A549 (cell line): Measurements from ENCODE around the gene MRPL9. TPM values are rescaled to one million over a fixed set of nuclear protein-coding genes. Genes with fewer than 3 reads are reported as not detected.

Source experiments
- ATAC-seq, 2 experiments: fragments of 200-7000 bp in 1 of 2; fragments of >200 bp in 1 of 2; cut with Nextera tagmentation in 1 of 2; cut with Tn5 transposase in 1 of 2; 3 replicates each; pipeline versions ENCODE4 v1.8.0 to v1.9.1; 2018 to 2020; ENCODE audit warnings: mild to moderate bottlenecking in 1 of 2, moderate library complexity in 1 of 2
- CTCF ChIA-PET: fragments of 300-600 bp; sonication (Branson Sonifier 250); formaldehyde crosslinking; extraction: SDS; loops from one replicate; lab custom pipeline; 2021; ENCODE audit warnings: antibody characterized with exemption, inconsistent platforms; lab: Yijun Ruan, JAX
- POLR2A ChIA-PET: fragments of 350-600 bp; formaldehyde crosslinking; extraction: SDS; loops from one replicate; lab custom pipeline; 2021; ENCODE audit warnings: antibody characterized with exemption, inconsistent platforms; lab: Yijun Ruan, JAX
- DNase-seq, 2 experiments: peaks; one replicate each; pipeline versions ENCODE4 v3.0.0 to v3.0.0-alpha.2; 2011 to 2016; ENCODE audit warnings: low read depth in 1 of 2, low spot score in 1 of 2
- FAIRE-seq: peaks from 2 replicates; lab custom pipeline; 2011; peaks lifted over from hg19 to GRCh38; lab: Jason Lieb, UNC
- H3K27ac ChIP-seq, 2 experiments: fragments of >200 bp; sonication (Bioruptor Twin); formaldehyde crosslinking; 3 replicates each; pipeline ENCODE4 v1.5.1; 2016 to 2017
- H3K4me1 ChIP-seq: fragments of >200 bp; sonication (Bioruptor Twin); formaldehyde crosslinking; 3 replicates; pipeline ENCODE4 v1.6.1; 2016
- H3K4me2 ChIP-seq: fragments of >200 bp; sonication (Bioruptor Twin); formaldehyde crosslinking; 3 replicates; pipeline ENCODE4 v1.6.1; 2016
- H3K4me3 ChIP-seq: fragments of >200 bp; sonication (Bioruptor Twin); formaldehyde crosslinking; 3 replicates; pipeline ENCODE4 v1.5.1; 2016
- H3K9me3 ChIP-seq: fragments of >200 bp; sonication (Bioruptor Twin); formaldehyde crosslinking; 3 replicates; pipeline ENCODE4 v1.6.1; 2016
- BCL3 ChIP-seq: fragments of >200 bp; sonication (Bioruptor Twin); formaldehyde crosslinking; IDR thresholded peaks from 3 replicates; pipeline ENCODE4 v1.6.1; 2016
- BHLHE40 ChIP-seq: IDR thresholded peaks from 2 replicates; pipeline ENCODE4 v1.6.1; 2012; ENCODE audit warnings: low read depth, low read length, inconsistent platforms
- CBX2 ChIP-seq: fragments of 200-600 bp; sonication (generic); IDR thresholded peaks from 2 replicates; pipeline ENCODE4 v1.6.1; 2016; ENCODE audit warnings: low read depth, mild to moderate bottlenecking, borderline replicate concordance
- CBX8 ChIP-seq: fragments of 200-600 bp; sonication (generic); IDR thresholded peaks from 2 replicates; pipeline ENCODE4 v1.6.1; 2016
- CEBPB ChIP-seq, 2 experiments: fragments of >200 bp in 1 of 2; sonication (Bioruptor Twin) in 1 of 2; formaldehyde crosslinking in 1 of 2; IDR thresholded peaks; 2 replicates each; pipeline ENCODE4 v1.6.1; 2012 to 2016
- CTCF ChIP-seq: fragments of >200 bp; sonication (Bioruptor Twin); formaldehyde crosslinking; IDR thresholded peaks from 3 replicates; pipeline ENCODE4 v1.5.1; 2016
- EHF ChIP-seq: fragments of 250-450 bp; sonication (Bioruptor Pico); IDR thresholded peaks from 2 replicates; pipeline ENCODE4 v1.5.0; 2020; ENCODE audit warnings: mild to moderate bottlenecking
- EHMT2 ChIP-seq: fragments of 200-600 bp; sonication (generic); IDR thresholded peaks from 2 replicates; pipeline ENCODE4 v1.6.1; 2016; ENCODE audit warnings: antibody characterized with exemption, low read depth, mild to moderate bottlenecking, moderate library complexity
- ELK1 ChIP-seq: fragments of 150-350 bp; IDR thresholded peaks from 2 replicates; pipeline ENCODE4 v1.6.1; 2014; ENCODE audit warnings: low read depth, mild to moderate bottlenecking, low read length
- ESRRA ChIP-seq: fragments of 150-350 bp; IDR thresholded peaks from 2 replicates; pipeline ENCODE4 v1.6.1; 2014; ENCODE audit warnings: mild to moderate bottlenecking, low read length, borderline replicate concordance
- FOSB ChIP-seq: fragments of 250-450 bp; sonication (Bioruptor Pico); IDR thresholded peaks from 2 replicates; pipeline ENCODE4 v1.5.0; 2020; ENCODE audit warnings: mild to moderate bottlenecking, moderate library complexity
- FOSL2 ChIP-seq, 2 experiments: fragments of 450-650 bp in 1 of 2; fragments of >200 bp in 1 of 2; sonication (Bioruptor Twin) in 1 of 2; formaldehyde crosslinking; IDR thresholded peaks; 2 replicates each; pipeline versions ENCODE4 v1.5.0 to v1.6.1; 2016 to 2020; ENCODE audit warnings: mild to moderate bottlenecking in 1 of 2, moderate library complexity in 1 of 2
- GATA3 ChIP-seq: IDR thresholded peaks from 2 replicates; pipeline ENCODE4 v1.6.1; 2012; ENCODE audit warnings: borderline replicate concordance
- HDAC2 ChIP-seq: fragments of 200-600 bp; sonication (generic); IDR thresholded peaks from 2 replicates; pipeline ENCODE4 v1.6.1; 2016
- HES2 ChIP-seq: fragments of >200 bp; sonication (Bioruptor Twin); formaldehyde crosslinking; IDR thresholded peaks from 2 replicates; pipeline ENCODE4 v1.6.1; 2016
- HOXA7 ChIP-seq: fragments of 250-450 bp; sonication (Bioruptor Pico); IDR thresholded peaks from 2 replicates; pipeline ENCODE4 v1.5.0; 2020; ENCODE audit warnings: mild to moderate bottlenecking, moderate library complexity
- HOXB13 ChIP-seq: fragments of 250-450 bp; sonication (Bioruptor Pico); IDR thresholded peaks from 2 replicates; pipeline ENCODE4 v1.5.0; 2020; ENCODE audit warnings: low read depth, mild to moderate bottlenecking, moderate library complexity
- HOXB5 ChIP-seq: fragments of 250-450 bp; sonication (Bioruptor Pico); IDR thresholded peaks from 2 replicates; pipeline ENCODE4 v1.5.0; 2020; ENCODE audit warnings: mild to moderate bottlenecking, moderate library complexity
- JUN ChIP-seq, 2 experiments: fragments of >200 bp; sonication (Bioruptor Twin); formaldehyde crosslinking; IDR thresholded peaks; 2 replicates in 1 of 2; 3 replicates in 1 of 2; pipeline ENCODE4 v1.6.1; 2016 to 2017
- JUNB ChIP-seq: fragments of >200 bp; sonication (Bioruptor Twin); formaldehyde crosslinking; IDR thresholded peaks from 2 replicates; pipeline ENCODE4 v1.6.1; 2016
- KDM1A ChIP-seq: fragments of 200-600 bp; sonication (generic); IDR thresholded peaks from 2 replicates; pipeline ENCODE4 v1.6.1; 2016; ENCODE audit warnings: low read depth, mild to moderate bottlenecking
- MAX ChIP-seq: IDR thresholded peaks from 2 replicates; pipeline ENCODE4 v1.6.1; 2012
- NR3C1 ChIP-seq: fragments of >200 bp; sonication (Bioruptor Twin); formaldehyde crosslinking; IDR thresholded peaks from 3 replicates; pipeline ENCODE4 v1.6.1; 2017
- PBX3 ChIP-seq: IDR thresholded peaks from 2 replicates; pipeline ENCODE4 v1.6.1; 2012
- POLR2A ChIP-seq: IDR thresholded peaks from 2 replicates; pipeline ENCODE4 v1.6.1; 2012; ENCODE audit warnings: mild to moderate bottlenecking, low read length
- RCOR1 ChIP-seq: fragments of 150-350 bp; IDR thresholded peaks from 2 replicates; pipeline ENCODE4 v1.6.1; 2014; ENCODE audit warnings: antibody characterized with exemption, low read length, low read depth
- RFX5 ChIP-seq: fragments of 450-650 bp; IDR thresholded peaks from 2 replicates; pipeline ENCODE4 v1.7.1; 2014; ENCODE audit warnings: antibody characterized with exemption, mild to moderate bottlenecking, moderate library complexity
- SMC3 ChIP-seq: fragments of >200 bp; sonication (Bioruptor Twin); formaldehyde crosslinking; IDR thresholded peaks from 3 replicates; pipeline ENCODE4 v1.6.1; 2018; ENCODE audit warnings: inconsistent platforms
- ZC3H11A ChIP-seq: fragments of 450-650 bp; IDR thresholded peaks from 2 replicates; pipeline ENCODE4 v1.6.1; 2014; ENCODE audit warnings: antibody characterized with exemption, mild to moderate bottlenecking
- ZFP36 ChIP-seq: fragments of 450-650 bp; IDR thresholded peaks from 2 replicates; pipeline ENCODE4 v1.6.1; 2014; ENCODE audit warnings: borderline replicate concordance; ENCODE audit not compliant: partially characterized antibody
- WGBS: methylation state at CpG from one replicate; pipeline ENCODE4 v1.1.6; 2017; ENCODE audit errors: missing lambda C conversion rate; 5-methylcytosine and 5-hydroxymethylcytosine counted together
- polyA plus RNA-seq, 4 experiments: library from polyadenylated mRNA; depleted of rRNA in 3 of 4; stranded (reverse); fragments of >200 nt; fragmentation: RNase III in 1 of 4; extraction: RNeasy Plus Mini Kit Qiagen cat#74134 plus additional on column Dnase treatment in 1 of 4; gene quantifications; 2 replicates in 3 of 4; 3 replicates in 1 of 4; pipeline ENCODE4 v1.2.3, GENCODE V29; 2011 to 2017

The MRPL9 gene
- polyA plus RNA-seq, 2 of the 4 experiments (the other 2 are of a cell fraction) = 88.6 to 120 TPM

- no peaks in the 10 kb centered on the region for H3K4me1 ChIP-seq
- TF ChIP-seq ESRRA (no peak), FOSL2 (IDR thresholded peaks at IDR 0.05) (no peak), FOSL2 (CRISPR knock-in tag; IDR thresholded peaks at IDR 0.05) (no peak), ZFP36 (no peak), CTCF (no peak), GATA3 (no peak), ZC3H11A (no peak), HOXB5 (CRISPR knock-in tag) (no peak), BCL3 (no peak), MAX (no peak), ELK1 (no peak), FOSB (CRISPR knock-in tag) (no peak), HOXA7 (CRISPR knock-in tag) (no peak), JUN (IDR thresholded peaks at IDR 0.05) (no peak), CBX2 (no peak), BHLHE40 (no peak), HOXB13 (CRISPR knock-in tag) (no peak), CEBPB (IDR thresholded peaks at IDR 0.05) (no peak), POLR2A (no peak)
- TF ChIP-seq, all 56 proteins: peak for 0
- DNase-seq (no peak), FAIRE-seq (no peak), ATAC-seq (no peak)
- 33% methylated on average over 5 of the region's 5 CpGs for WGBS
- Histone ChIP-seq H3K4me2 (no peak overlapping the region), H3K27ac (no peak overlapping the region), H3K4me3 (no peak overlapping the region), H3K9me3 (no peaks in the 10 kb centered on the region)
- ChIA-PET CTCF (interaction anchor here (0.7 to 1.7 kb wide), 5 partner anchors 14 to 213 kb away, joined by 3 to 7 read pairs (median 3); no protein-coding TSS in a partner anchor), POLR2A (no interaction called here)
Measured at GRCh38 chr1:151807131-151807530, 43.8 kb upstream of the MRPL9 start.

GRCh38 chr1:151806170-151806569 lies 42.9 kb upstream of the MRPL9 start:
- CTCF ChIA-PET = interaction anchor here (0.6 to 1.7 kb wide), 4 partner anchors 15 to 30 kb away, joined by 3 to 7 read pairs (median 6); no protein-coding TSS in a partner anchor
- no peaks in the 10 kb centered on the region for H3K9me3 ChIP-seq
- WGBS = 71% methylated on average over 7 of the region's 7 CpGs
- no peak overlapping the region for H3K27ac ChIP-seq
- ATAC-seq = no peak
- no peaks in the 10 kb centered on the region for H3K4me1 ChIP-seq
- no peak for DNase-seq
- FAIRE-seq = no peak
- TF ChIP-seq CBX8 (no peak), RFX5 (no peak), KDM1A (no peak), GATA3 (no peak), SMC3 (no peak), NR3C1 (no peak), HOXA7 (CRISPR knock-in tag) (no peak), JUNB (no peak), HOXB13 (CRISPR knock-in tag) (no peak), HDAC2 (no peak), EHMT2 (no peak), RCOR1 (no peak), HES2 (no peak), EHF (no peak), POLR2A (no peak), ZFP36 (no peak), ZC3H11A (no peak), PBX3 (no peak)
- POLR2A ChIA-PET = no interaction called here
- no peak overlapping the region for H3K4me2 ChIP-seq
- no peak overlapping the region for H3K4me3 ChIP-seq
